Esophagus muscularis mucosa (tissue), 4 donors: Measurements from ENCODE around the gene PTPRK. TPM values are rescaled to one million over a fixed set of nuclear protein-coding genes. Genes with fewer than 3 reads are reported as not detected.

Experiments
- DNase-seq: peaks from one replicate; pipeline ENCODE4 v3.0.0-alpha.2; 2017; ENCODE audit errors: extremely low spot score
- H3K27ac ChIP-seq, 4 donors: fragments of 200-600 bp; sonication (generic); replicated peaks in 1 of 4; 1 replicate in 3 of 4; 2 replicates in 1 of 4; pipeline ENCODE4 v1.5.1; 2016 to 2019; ENCODE audit warnings: mild to moderate bottlenecking in 1 of 4
- H3K27me3 ChIP-seq, 4 donors: fragments of 200-600 bp; sonication (generic); one replicate each; pipeline versions ENCODE4 v1.5.1 to v1.6.0; 2016 to 2019
- H3K36me3 ChIP-seq, 4 donors: fragments of 200-600 bp; sonication (generic); one replicate each; pipeline ENCODE4 v1.5.1; 2016 to 2019
- H3K4me1 ChIP-seq, 4 donors: fragments of 200-600 bp; sonication (generic); one replicate each; pipeline ENCODE4 v1.5.1; 2016 to 2019
- H3K4me3 ChIP-seq, 4 donors: fragments of 200-600 bp; sonication (generic); 1 replicate in 2 of 4; 2 replicates in 2 of 4; pipeline ENCODE4 v1.5.1; 2016 to 2019; ENCODE audit warnings: mild to moderate bottlenecking in 4 of 4, moderate library complexity in 1 of 4
- H3K9me3 ChIP-seq, 4 donors: fragments of 200-600 bp; sonication (generic); 1 replicate in 3 of 4; 2 replicates in 1 of 4; pipeline ENCODE4 v1.5.1; 2016 to 2019
- EP300 ChIP-seq: sonication (generic); formaldehyde crosslinking; IDR thresholded peaks from one replicate; pipeline ENCODE4 v1.6.1; 2017; ENCODE audit warnings: antibody characterized with exemption
- POLR2A ChIP-seq: fragments of 450-650 bp; IDR thresholded peaks from one replicate; pipeline ENCODE4 v1.6.1; 2017; ENCODE audit warnings: antibody characterized with exemption, moderate library complexity, mild to moderate bottlenecking, low read depth
- POLR2AphosphoS5 ChIP-seq, 2 donors: sonication (generic); formaldehyde crosslinking; IDR thresholded peaks; one replicate each; pipeline ENCODE4 v1.6.1; 2017; ENCODE audit warnings: antibody characterized with exemption in 2 of 2
- WGBS: methylation state at CpG from one replicate; pipeline ENCODE4 v1.1.5; 2018; 5-methylcytosine and 5-hydroxymethylcytosine counted together
- intact Hi-C: fragments of 100-400 bp; cut with DNase I; formaldehyde crosslinking; loops from one replicate; pipeline ENCODE4 v1.15.1; 2023
- total RNA-seq, 4 donors: library from RNA; depleted of rRNA; stranded (reverse); fragments of >200 nt; gene quantifications; one replicate each; pipeline versions ENCODE4 v1.1.0 to v1.2.1, GENCODE V29; 2016
- TF ChIP-seq, protein P1 (sequence below), 3 experiments: fragments of 200-600 bp in 2 of 3; fragments of 450-650 bp in 1 of 3; sonication (generic) in 2 of 3; IDR thresholded peaks; one replicate each; pipeline ENCODE4 v1.5.1; 2017 to 2019; ENCODE audit warnings: antibody characterized with exemption in 3 of 3, mild to moderate bottlenecking in 2 of 3, moderate library complexity in 1 of 3

The PTPRK gene
- total RNA-seq, 4 donors from 2014 or later = 36.8 to 53.1 (median 43.8) TPM

DNA sequence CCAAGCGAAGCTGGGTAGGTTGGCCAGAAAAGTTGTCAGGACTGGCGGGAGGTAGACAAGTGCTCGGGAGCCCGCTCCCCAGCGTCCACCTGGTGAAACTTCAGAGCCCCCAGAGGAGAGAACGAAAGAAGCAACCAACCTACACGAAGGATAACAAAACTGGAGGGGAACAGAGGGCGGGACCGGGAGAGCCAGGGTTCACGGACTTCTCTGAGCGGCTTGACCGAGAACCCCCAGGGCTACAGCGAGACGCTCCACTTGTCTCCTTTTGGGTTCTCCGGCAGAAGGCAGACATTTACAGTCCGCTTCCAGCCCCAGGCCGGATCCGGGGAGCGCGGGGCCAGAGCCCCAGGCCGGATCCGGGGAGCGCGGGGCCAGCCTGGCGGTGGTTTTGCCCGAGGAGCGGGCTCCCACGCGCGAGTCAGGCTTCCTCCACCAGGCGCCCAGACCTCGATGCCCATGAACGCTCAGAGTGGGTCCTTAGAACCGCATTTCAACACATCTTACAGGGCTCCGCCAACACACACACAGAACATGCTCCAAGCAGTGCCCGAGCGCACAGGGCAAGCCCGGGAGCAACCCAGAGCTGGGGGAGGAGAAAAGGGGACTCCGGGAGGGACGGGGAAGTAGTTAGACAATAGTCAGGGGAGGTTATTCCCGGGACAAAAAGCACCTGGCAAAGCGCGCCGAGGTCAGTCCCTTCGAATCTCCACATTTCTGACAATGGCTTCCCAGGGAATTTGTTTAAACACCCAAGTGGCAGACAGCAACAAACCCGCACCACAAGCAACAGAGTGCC is 1.1 kb downstream of the PTPRK start:
- under 1% methylated on average over 22 of the region's 46 CpGs for WGBS

DNA sequence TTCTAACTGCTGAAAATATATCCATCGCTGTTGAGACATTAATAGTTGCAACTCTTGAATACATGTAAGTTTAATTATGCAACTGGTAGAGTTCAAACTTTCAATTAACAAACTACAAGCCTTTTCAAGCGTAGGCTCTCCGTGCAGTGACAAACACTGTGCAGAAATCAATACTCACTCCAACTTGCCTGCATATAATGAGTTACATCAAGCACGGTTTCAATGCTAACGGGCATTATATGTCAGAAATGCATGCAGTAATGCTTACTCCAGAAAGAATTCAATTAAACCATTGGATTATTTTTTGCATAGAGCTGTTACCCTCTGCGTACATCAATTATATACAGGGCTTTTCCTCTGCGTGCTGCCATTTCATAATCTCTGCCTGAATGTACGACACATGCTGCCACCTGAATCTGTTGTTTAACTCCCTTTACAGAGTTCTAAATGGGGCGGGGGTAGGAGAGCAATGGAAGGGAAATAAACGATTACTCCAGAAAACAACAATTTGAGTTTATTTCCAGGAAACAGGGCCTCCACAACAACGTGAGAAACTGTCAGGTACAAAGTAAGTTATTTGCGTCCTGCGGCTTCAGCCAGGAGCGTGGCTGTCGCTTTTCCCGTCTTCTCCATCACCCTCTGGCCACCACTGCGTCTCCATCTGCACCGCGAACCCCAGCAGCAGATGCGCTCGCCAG is 1.8 kb downstream of the PTPRK start:
- DNase-seq = no peak
- Histone ChIP-seq H3K4me1 (peaks cover 37 to 55% (median 55%) of the 10 kb centered on the region in 4 donors), H3K36me3 (no peaks in the 10 kb centered on the region), H3K4me3 (peak overlapping the region; percentile 72 to 92 (median 86)), H3K27me3 (no peaks in the 10 kb centered on the region), H3K9me3 (no peaks in the 10 kb centered on the region), H3K27ac (peak overlapping the region; percentile 86 to 98 (median 94))
- 13% methylated on average over 21 of the region's 21 CpGs for WGBS
- intact Hi-C loops = loop anchor here (10.0 kb wide), 1 partner anchor 184 kb away; no protein-coding TSS in a partner anchor
- TF ChIP-seq EP300 (no peak), POLR2AphosphoS5 (IDR thresholded peaks at IDR 0.05) (no peak)
- TF ChIP-seq, protein P1, sequence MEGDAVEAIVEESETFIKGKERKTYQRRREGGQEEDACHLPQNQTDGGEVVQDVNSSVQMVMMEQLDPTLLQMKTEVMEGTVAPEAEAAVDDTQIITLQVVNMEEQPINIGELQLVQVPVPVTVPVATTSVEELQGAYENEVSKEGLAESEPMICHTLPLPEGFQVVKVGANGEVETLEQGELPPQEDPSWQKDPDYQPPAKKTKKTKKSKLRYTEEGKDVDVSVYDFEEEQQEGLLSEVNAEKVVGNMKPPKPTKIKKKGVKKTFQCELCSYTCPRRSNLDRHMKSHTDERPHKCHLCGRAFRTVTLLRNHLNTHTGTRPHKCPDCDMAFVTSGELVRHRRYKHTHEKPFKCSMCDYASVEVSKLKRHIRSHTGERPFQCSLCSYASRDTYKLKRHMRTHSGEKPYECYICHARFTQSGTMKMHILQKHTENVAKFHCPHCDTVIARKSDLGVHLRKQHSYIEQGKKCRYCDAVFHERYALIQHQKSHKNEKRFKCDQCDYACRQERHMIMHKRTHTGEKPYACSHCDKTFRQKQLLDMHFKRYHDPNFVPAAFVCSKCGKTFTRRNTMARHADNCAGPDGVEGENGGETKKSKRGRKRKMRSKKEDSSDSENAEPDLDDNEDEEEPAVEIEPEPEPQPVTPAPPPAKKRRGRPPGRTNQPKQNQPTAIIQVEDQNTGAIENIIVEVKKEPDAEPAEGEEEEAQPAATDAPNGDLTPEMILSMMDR (IDR thresholded peaks at IDR 0.05) = no peak

More for the DNA sequence above, 1.1 kb downstream of the PTPRK start:
- Histone ChIP-seq H3K36me3 (no peaks in the 10 kb centered on the region), H3K9me3 (no peaks in the 10 kb centered on the region), H3K4me3 (peak overlapping the region; percentile 72 to 92 (median 86)), H3K27ac (peak overlapping the region; percentile 86 to 98 (median 94)), H3K4me1 (peaks cover 33 to 51% (median 51%) of the 10 kb centered on the region in 4 donors), H3K27me3 (no peaks in the 10 kb centered on the region)
- intact Hi-C loops = loop anchor here (10.0 kb wide), 1 partner anchor 185 kb away; no protein-coding TSS in a partner anchor
- TF ChIP-seq POLR2A = no peak
- no peak for TF ChIP-seq EP300
- TF ChIP-seq, protein P1 (IDR thresholded peaks at IDR 0.05) = peak; percentile 18 to 22 (median 21)
- peak in 1 of 2 donors; percentile 22 for TF ChIP-seq POLR2AphosphoS5 (IDR thresholded peaks at IDR 0.05)
- no peak for DNase-seq

DNA sequence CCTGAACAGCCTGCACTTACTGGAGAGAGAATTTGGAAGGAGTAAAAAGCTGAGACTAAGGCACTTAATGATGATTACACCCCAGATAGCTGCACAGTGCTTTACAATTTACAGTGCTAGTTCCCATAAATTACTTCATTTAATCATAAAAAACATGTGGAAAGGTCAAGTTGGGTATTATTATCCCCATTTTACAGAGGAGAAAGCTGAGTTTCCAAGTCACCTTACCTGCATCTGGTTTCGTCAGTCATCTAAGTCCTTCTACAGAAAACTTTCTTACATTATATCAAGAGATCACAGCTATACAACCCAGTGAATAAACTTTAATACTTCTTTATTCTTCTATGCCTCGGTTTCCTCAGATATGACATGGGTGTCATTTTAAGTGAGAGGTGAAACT is 3.3 kb downstream of the PTPRK start:
- WGBS = 90% methylated on average over 2 of the region's 2 CpGs
- no peaks in the 10 kb centered on the region for H3K36me3 ChIP-seq
- peak overlapping the region in 2 of 4 donors; percentile 5 to 61 for H3K27ac ChIP-seq
- no peaks in the 10 kb centered on the region for H3K27me3 ChIP-seq
- H3K4me1 ChIP-seq = peaks cover 37 to 60% (median 56%) of the 10 kb centered on the region in 4 donors
- H3K4me3 ChIP-seq = no peak overlapping the region
- H3K9me3 ChIP-seq = no peaks in the 10 kb centered on the region
- no peak for DNase-seq
- TF ChIP-seq, protein P1 (IDR thresholded peaks at IDR 0.05) = no peak
- TF ChIP-seq POLR2A = no peak
- no peak for TF ChIP-seq EP300
- TF ChIP-seq POLR2AphosphoS5 (IDR thresholded peaks at IDR 0.05) = no peak
- intact Hi-C loops = loop anchor here (10.0 kb wide), 1 partner anchor 182 kb away; no protein-coding TSS in a partner anchor

- Histone ChIP-seq H3K36me3 (no peaks in the 10 kb centered on the region), H3K27ac (peak overlapping the region; percentile 41 to 63 (median 60)), H3K4me1 (peaks cover 37 to 64% (median 60%) of the 10 kb centered on the region in 4 donors), H3K9me3 (no peaks in the 10 kb centered on the region), H3K4me3 (peak overlapping the region in 1 of 4 donors; percentile 4), H3K27me3 (no peaks in the 10 kb centered on the region)
- WGBS = 24% methylated on average over 1 of the region's 1 CpG
- TF ChIP-seq EP300 (no peak), POLR2A (no peak)
- TF ChIP-seq, protein P1 (IDR thresholded peaks at IDR 0.05) = peak in 2 of 3 experiments; percentile 14 to 39
- intact Hi-C loops = loop anchor here (10.0 kb wide), 1 partner anchor 182 kb away; no protein-coding TSS in a partner anchor
- DNase-seq = no peak
These were observed 3.9 kb downstream of the PTPRK start for GRCh38 chr6:128516514-128516898.
